ENCODE data around the gene PCOLCE2.

PCOLCE2 gene

GRCh38 chr3:142929890-142930289, 41.0 kb upstream of the PCOLCE2 start:
- TF ChIP-seq FOXK2 (IDR thresholded peaks at IDR 0.05) (no peak), NFRKB (IDR thresholded peaks at IDR 0.05) (no peak), BHLHE40 (IDR thresholded peaks at IDR 0.05; ENCODE audit: borderline replicate concordance) (no peak), SUZ12 (IDR thresholded peaks at IDR 0.05) (no peak)
- no peak for DNase-seq (ENCODE audit: extremely low spot score)
- ChIA-PET POLR2A (no interaction called here), CTCF (interaction anchor here (1.2 kb wide), 1 partner anchor 27 kb away, joined by 3 read pairs; no protein-coding TSS in a partner anchor)

DNA sequence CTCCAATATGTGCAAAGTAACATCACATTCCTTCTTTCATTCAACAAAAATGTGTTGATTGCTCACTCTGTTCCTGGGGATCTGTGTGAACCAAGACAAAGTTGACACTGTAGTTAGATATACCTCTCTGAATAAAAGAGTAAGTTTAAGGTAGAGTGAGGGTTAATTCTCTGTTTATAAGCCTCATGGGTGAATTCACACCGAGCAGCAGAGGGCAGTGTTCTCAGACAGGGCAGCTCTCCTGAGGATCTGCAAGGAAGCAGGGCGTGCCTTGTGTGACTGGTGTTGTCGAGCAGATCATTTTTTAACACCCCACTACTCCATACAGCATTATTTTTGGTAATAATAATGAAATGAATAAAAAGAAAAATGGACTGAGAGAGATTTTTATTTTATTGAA, 40.2 kb upstream of the PCOLCE2 start:
- ChIA-PET POLR2A (no interaction called here), CTCF (interaction anchor here (1.0 to 1.2 kb wide), 2 partner anchors 12 to 26 kb away, joined by 3 read pairs; no protein-coding TSS in a partner anchor)
- no peak for TF ChIP-seq SUZ12 (IDR thresholded peaks at IDR 0.05)
- no peak for TF ChIP-seq ELF4 (IDR thresholded peaks at IDR 0.05)
- TF ChIP-seq NFRKB (IDR thresholded peaks at IDR 0.05): no peak
- no peak for TF ChIP-seq L3MBTL2 (conservative IDR thresholded peaks at IDR 0.05)
- no peak for TF ChIP-seq FOXM1 (IDR thresholded peaks at IDR 0.05; ENCODE audit: borderline replicate concordance)
- no peak for TF ChIP-seq FOXA1 (IDR thresholded peaks at IDR 0.05)
- TF ChIP-seq ARNT (IDR thresholded peaks at IDR 0.05): no peak
- TF ChIP-seq SP1 (IDR thresholded peaks at IDR 0.05): no peak
- no peak for TF ChIP-seq HDGF (IDR thresholded peaks at IDR 0.05; ENCODE audit: borderline replicate concordance)
- TF ChIP-seq LEF1 (IDR thresholded peaks at IDR 0.05; ENCODE audit: borderline replicate concordance): no peak
- DNase-seq (ENCODE audit: extremely low spot score): peak; percentile 83

DNA sequence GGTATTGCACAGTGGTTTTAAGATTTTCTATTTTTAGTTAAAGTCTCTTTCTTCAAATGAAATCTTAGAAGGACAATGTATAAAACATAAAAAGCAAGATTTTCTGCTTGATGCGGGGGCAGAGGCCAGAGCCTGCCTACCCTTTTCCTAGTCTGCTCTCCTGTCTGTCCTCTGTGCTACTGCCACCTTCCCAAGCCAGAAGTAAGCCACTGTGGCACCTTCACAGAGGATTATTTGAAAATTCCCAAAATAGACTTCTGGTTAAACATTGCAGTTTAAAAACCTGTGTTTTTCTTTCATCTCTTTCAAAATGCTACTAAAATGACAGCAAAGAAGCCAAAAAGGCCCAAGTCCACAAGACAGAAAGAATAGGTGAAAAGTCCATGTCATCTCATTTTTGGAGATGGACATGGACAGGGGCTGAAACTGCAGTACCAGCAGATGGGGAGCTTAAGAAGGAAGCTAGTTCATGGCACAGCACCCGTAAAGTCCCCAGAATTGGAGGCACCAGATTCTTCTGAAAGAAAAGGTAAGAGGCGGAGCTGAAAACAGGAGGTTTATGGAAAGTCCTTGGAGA, 37.6 kb upstream of the PCOLCE2 start:
- POLR2A ChIA-PET: interaction anchor here (1.0 kb wide), 1 partner anchor 38 kb away, joined by 3 read pairs; the partner anchor contains the start of gene PCOLCE2
- TF ChIP-seq SUZ12 (IDR thresholded peaks at IDR 0.05) (no peak), SP1 (IDR thresholded peaks at IDR 0.05) (no peak), FOXA1 (IDR thresholded peaks at IDR 0.05) (no peak), BHLHE40 (IDR thresholded peaks at IDR 0.05; ENCODE audit: borderline replicate concordance) (no peak)
- CTCF ChIA-PET: interaction anchor here (0.5 kb wide), 1 partner anchor 902 kb away, joined by 3 read pairs; no protein-coding TSS in a partner anchor
- DNase-seq (ENCODE audit: extremely low spot score): no peak

DNA sequence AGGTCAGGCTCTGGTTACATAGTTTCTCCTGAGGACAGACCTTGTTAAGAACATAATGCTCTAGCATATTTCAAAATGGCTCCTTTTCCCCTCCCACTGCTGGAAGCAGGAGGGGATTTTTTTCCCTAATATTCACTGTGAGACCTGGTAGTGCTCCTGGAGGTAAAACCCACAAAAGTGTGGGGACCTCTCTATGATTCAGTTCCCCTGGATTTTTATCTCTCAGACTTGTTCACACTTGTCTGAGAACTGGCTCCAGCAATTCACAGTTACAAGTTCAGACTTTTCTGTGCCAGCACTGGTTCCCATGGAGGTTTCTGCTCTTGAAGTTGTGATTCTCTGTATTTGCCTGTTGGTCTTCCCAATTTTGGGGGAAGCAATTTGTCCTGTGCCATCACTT, 36.3 kb upstream of the PCOLCE2 start:
- POLR2A ChIA-PET: no interaction called here
- no peak for DNase-seq (ENCODE audit: extremely low spot score)
- CTCF ChIA-PET: no interaction called here
- no peak for TF ChIP-seq ARNT (IDR thresholded peaks at IDR 0.05)
- TF ChIP-seq FOXM1 (IDR thresholded peaks at IDR 0.05; ENCODE audit: borderline replicate concordance): no peak
- TF ChIP-seq SUZ12 (IDR thresholded peaks at IDR 0.05): no peak
- TF ChIP-seq ZNF384 (IDR thresholded peaks at IDR 0.05): no peak

DNA sequence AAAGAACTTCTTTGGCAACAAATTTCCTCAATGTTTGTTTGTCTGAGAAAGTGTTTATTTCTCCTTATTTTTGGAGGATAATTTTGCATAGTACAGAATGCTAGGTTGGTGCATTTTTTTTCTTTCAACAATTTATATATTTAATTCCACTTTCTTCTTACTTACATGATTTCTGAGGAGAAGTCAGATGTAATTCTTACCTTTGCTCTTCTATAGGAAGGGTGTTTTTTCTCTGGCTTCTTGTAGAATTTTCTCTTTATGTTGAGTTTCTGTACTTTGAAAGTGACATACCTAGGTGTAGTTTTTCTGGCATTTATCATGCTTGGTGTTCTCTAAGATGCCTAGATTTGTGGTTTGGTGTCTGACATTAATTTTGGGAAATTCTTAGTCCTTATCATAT, 34.8 kb upstream of the PCOLCE2 start:
- ChIA-PET POLR2A (no interaction called here), CTCF (no interaction called here)
- TF ChIP-seq L3MBTL2 (conservative IDR thresholded peaks at IDR 0.05) (no peak), CTBP1 (IDR thresholded peaks at IDR 0.05; ENCODE audit: borderline replicate concordance) (no peak), NFRKB (IDR thresholded peaks at IDR 0.05) (no peak), LEF1 (IDR thresholded peaks at IDR 0.05; ENCODE audit: borderline replicate concordance) (no peak), TARDBP (IDR thresholded peaks at IDR 0.05) (no peak), HDGF (IDR thresholded peaks at IDR 0.05; ENCODE audit: borderline replicate concordance) (no peak), SP1 (IDR thresholded peaks at IDR 0.05) (no peak), SUZ12 (IDR thresholded peaks at IDR 0.05) (no peak), ARNT (IDR thresholded peaks at IDR 0.05) (no peak), ZNF384 (IDR thresholded peaks at IDR 0.05) (no peak), FOXK2 (IDR thresholded peaks at IDR 0.05) (no peak), BHLHE40 (IDR thresholded peaks at IDR 0.05; ENCODE audit: borderline replicate concordance) (no peak), FOXA1 (IDR thresholded peaks at IDR 0.05) (no peak), ELF4 (IDR thresholded peaks at IDR 0.05) (no peak), FOXM1 (IDR thresholded peaks at IDR 0.05; ENCODE audit: borderline replicate concordance) (no peak)
- TF ChIP-seq, protein P1, sequence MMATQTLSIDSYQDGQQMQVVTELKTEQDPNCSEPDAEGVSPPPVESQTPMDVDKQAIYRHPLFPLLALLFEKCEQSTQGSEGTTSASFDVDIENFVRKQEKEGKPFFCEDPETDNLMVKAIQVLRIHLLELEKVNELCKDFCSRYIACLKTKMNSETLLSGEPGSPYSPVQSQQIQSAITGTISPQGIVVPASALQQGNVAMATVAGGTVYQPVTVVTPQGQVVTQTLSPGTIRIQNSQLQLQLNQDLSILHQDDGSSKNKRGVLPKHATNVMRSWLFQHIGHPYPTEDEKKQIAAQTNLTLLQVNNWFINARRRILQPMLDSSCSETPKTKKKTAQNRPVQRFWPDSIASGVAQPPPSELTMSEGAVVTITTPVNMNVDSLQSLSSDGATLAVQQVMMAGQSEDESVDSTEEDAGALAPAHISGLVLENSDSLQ (IDR thresholded peaks at IDR 0.05): no peak
- DNase-seq (ENCODE audit: extremely low spot score): no peak

DNA sequence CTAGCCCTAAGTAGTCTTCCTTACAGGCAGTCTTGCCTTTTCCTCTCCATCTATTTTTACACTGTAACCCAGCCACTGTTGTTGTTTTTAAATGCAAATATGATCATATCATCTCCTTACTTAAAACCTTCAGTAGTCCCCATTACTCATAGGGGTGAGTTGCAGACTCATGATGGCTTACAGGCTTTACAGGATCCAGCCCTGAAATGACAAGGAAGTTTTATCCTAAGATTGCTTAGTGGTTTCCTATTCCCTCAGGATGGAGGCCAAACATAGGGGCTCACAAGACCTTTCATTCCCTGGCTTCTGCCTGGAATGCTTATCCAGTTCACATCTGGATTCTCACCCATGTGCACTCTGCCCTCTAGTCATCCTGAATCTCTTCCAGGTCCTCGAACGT, 27.7 kb upstream of the PCOLCE2 start:
- no peak for DNase-seq (ENCODE audit: extremely low spot score)
- TF ChIP-seq FOXK2 (IDR thresholded peaks at IDR 0.05) (no peak), LEF1 (IDR thresholded peaks at IDR 0.05; ENCODE audit: borderline replicate concordance) (no peak), HDGF (IDR thresholded peaks at IDR 0.05; ENCODE audit: borderline replicate concordance) (no peak), L3MBTL2 (conservative IDR thresholded peaks at IDR 0.05) (no peak), FOXM1 (IDR thresholded peaks at IDR 0.05; ENCODE audit: borderline replicate concordance) (no peak), TARDBP (IDR thresholded peaks at IDR 0.05) (no peak), ELF4 (IDR thresholded peaks at IDR 0.05) (no peak), ZNF384 (IDR thresholded peaks at IDR 0.05) (no peak), SUZ12 (IDR thresholded peaks at IDR 0.05) (no peak), CTBP1 (IDR thresholded peaks at IDR 0.05; ENCODE audit: borderline replicate concordance) (no peak), ARNT (IDR thresholded peaks at IDR 0.05) (no peak), FOXA1 (IDR thresholded peaks at IDR 0.05) (no peak), BHLHE40 (IDR thresholded peaks at IDR 0.05; ENCODE audit: borderline replicate concordance) (no peak), SP1 (IDR thresholded peaks at IDR 0.05) (no peak), NFRKB (IDR thresholded peaks at IDR 0.05) (no peak)
- TF ChIP-seq, protein P1 (IDR thresholded peaks at IDR 0.05): no peak
- ChIA-PET CTCF (no interaction called here), POLR2A (no interaction called here)

GRCh38 chr3:142915636-142916035, 26.8 kb upstream of the PCOLCE2 start:
- POLR2A ChIA-PET: no interaction called here
- CTCF ChIA-PET: no interaction called here
- TF ChIP-seq NFRKB (IDR thresholded peaks at IDR 0.05) (no peak), ARNT (IDR thresholded peaks at IDR 0.05) (no peak), TARDBP (IDR thresholded peaks at IDR 0.05) (no peak), ZNF384 (IDR thresholded peaks at IDR 0.05) (no peak), FOXA1 (IDR thresholded peaks at IDR 0.05) (no peak)
- TF ChIP-seq, protein P1 (IDR thresholded peaks at IDR 0.05): no peak
- DNase-seq (ENCODE audit: extremely low spot score): no peak

Measured in HEK293T (cell line).